Measurements from ENCODE around the gene NYNRIN.

NYNRIN gene

GRCh38 chr14:24458736-24459135 lies 59.9 kb downstream of the NYNRIN start:
- H3K27me3 ChIP-seq (ENCODE audit: low read depth, low read length): no peaks in the 10 kb centered on the region
- H3K27ac ChIP-seq (ENCODE audit: low read length): no peak overlapping the region

GRCh38 chr14:24459331-24459730 lies 60.5 kb downstream of the NYNRIN start:
- Histone ChIP-seq H3K27ac (ENCODE audit: low read length) (no peak overlapping the region), H3K9me3 (ENCODE audit: control insufficient read depth in 1 of 2, low read length in 2 of 2) (no peaks in the 10 kb centered on the region), H3K27me3 (ENCODE audit: low read depth, low read length) (no peaks in the 10 kb centered on the region), H3K4me1 (ENCODE audit: control insufficient read depth in 1 of 2, insufficient read depth in 2 of 2, low read length in 2 of 2) (no peaks in the 10 kb centered on the region), H3K4me3 (ENCODE audit: low read depth in 1 of 2, low read length in 2 of 2) (no peak overlapping the region), H3K36me3 (ENCODE audit: control insufficient read depth in 1 of 2, insufficient read depth in 2 of 2, low read length in 2 of 2) (peaks cover 0 to 4% of the 10 kb centered on the region in 2 donors)

More at GRCh38 chr14:24458736-24459135, 59.9 kb downstream of the NYNRIN start:
- H3K4me3 ChIP-seq (ENCODE audit: low read depth in 1 of 2, low read length in 2 of 2): no peak overlapping the region
- H3K36me3 ChIP-seq (ENCODE audit: control insufficient read depth in 1 of 2, insufficient read depth in 2 of 2, low read length in 2 of 2): peaks cover 0 to 4% of the 10 kb centered on the region in 2 donors
- H3K9me3 ChIP-seq (ENCODE audit: control insufficient read depth in 1 of 2, low read length in 2 of 2): no peaks in the 10 kb centered on the region
- H3K4me1 ChIP-seq (ENCODE audit: control insufficient read depth in 1 of 2, insufficient read depth in 2 of 2, low read length in 2 of 2): no peaks in the 10 kb centered on the region

GRCh38 chr14:24461336-24461735 lies 62.5 kb downstream of the NYNRIN start:
- no peaks in the 10 kb centered on the region for H3K27me3 ChIP-seq (ENCODE audit: low read depth, low read length)
- H3K36me3 ChIP-seq (ENCODE audit: control insufficient read depth in 1 of 2, insufficient read depth in 2 of 2, low read length in 2 of 2): peaks cover 0 to 3% of the 10 kb centered on the region in 2 donors
- no peak overlapping the region for H3K27ac ChIP-seq (ENCODE audit: low read length)
- H3K4me3 ChIP-seq (ENCODE audit: low read depth in 1 of 2, low read length in 2 of 2): no peak overlapping the region
- H3K9me3 ChIP-seq (ENCODE audit: control insufficient read depth in 1 of 2, low read length in 2 of 2): no peaks in the 10 kb centered on the region
- no peaks in the 10 kb centered on the region for H3K4me1 ChIP-seq (ENCODE audit: control insufficient read depth in 1 of 2, insufficient read depth in 2 of 2, low read length in 2 of 2)

DNA sequence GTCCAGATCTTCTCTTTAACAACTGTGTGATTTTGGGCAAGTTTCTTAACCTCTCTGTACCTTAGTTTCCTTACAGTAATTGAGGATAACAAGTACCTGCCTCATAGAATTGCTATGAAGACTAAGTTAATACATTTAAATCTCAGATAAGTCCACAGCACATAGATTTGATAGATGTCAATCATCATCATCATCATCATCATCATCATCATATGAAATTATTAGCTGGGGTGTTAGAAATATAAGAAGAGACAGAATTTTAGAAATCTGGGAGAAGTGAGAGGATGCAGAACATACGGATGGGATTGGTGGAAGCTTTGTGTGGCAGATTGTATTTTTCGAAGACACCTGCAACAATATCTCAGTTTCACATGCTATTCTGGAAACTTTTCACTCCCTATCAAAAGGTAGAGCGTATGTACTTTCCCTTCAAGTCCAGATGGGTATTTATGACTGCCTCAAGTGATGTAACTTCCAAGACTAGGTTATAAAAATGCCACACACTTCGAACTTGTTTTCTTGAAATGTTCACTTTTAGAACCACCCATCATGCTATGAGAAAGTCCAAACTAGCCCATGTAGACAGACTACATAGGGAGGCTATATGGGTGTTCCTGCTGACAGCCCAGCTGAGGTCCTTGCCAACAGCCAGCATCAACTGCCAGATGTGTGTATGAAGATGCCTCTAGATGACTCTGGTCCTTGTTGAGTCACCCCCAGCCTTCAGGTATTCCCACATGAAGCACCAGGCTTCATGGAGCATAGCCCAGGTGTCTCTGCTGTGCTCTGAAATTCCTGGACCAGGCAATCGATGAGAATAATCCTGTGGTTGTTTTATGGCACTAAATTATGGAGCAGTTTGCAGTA lies 64.4 kb downstream of the NYNRIN start:
- Histone ChIP-seq H3K36me3 (ENCODE audit: control insufficient read depth in 1 of 2, insufficient read depth in 2 of 2, low read length in 2 of 2) (no peaks in the 10 kb centered on the region), H3K9me3 (ENCODE audit: control insufficient read depth in 1 of 2, low read length in 2 of 2) (no peaks in the 10 kb centered on the region), H3K4me3 (ENCODE audit: low read depth in 1 of 2, low read length in 2 of 2) (no peak overlapping the region), H3K27me3 (ENCODE audit: low read depth, low read length) (no peaks in the 10 kb centered on the region), H3K27ac (ENCODE audit: low read length) (no peak overlapping the region), H3K4me1 (ENCODE audit: control insufficient read depth in 1 of 2, insufficient read depth in 2 of 2, low read length in 2 of 2) (no peaks in the 10 kb centered on the region)

DNA sequence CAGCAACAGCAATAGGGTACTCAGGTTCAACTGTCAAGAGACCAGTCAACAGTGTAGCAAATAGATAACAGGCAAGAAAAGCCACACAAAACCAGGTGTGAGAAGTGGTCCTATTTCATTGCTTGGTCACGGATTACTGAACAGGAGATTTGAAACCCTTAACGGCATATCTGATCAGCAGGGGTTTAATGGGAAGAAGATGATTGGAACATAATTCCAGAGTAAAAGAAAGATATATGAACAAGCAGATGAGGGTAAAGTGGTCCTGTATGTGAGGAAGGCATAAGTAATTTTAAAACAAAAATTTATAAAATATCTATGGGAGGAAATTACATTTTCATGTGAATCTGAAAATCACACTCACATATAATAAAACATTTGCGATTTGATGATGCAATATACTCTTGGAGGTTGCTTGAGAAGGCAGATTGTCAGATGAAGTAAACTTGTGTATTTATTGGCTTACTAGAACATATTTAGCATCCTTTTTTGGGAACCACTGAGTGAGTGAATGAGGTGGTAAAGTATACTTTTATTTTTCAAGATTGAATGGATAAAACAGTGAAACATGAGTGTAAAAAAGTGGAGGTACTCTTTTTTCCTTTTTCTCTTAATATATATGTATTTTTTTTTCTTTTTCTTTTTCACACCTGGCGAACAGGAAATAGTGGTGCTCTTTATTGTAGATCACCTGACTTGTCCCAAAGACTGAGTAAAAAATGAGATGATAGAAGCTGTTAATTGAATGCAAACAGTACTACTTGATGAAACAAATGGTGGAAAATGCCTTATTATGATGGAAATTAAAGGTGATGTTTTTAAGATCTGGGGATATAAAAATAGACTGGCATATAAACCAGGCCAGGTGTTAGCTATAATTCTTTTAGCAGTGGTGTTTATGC lies 65.3 kb downstream of the NYNRIN start:
- Histone ChIP-seq H3K27me3 (ENCODE audit: low read depth, low read length) (no peaks in the 10 kb centered on the region), H3K27ac (ENCODE audit: low read length) (no peak overlapping the region), H3K36me3 (ENCODE audit: control insufficient read depth in 1 of 2, insufficient read depth in 2 of 2, low read length in 2 of 2) (no peaks in the 10 kb centered on the region), H3K4me3 (ENCODE audit: low read depth in 1 of 2, low read length in 2 of 2) (no peak overlapping the region), H3K4me1 (ENCODE audit: control insufficient read depth in 1 of 2, insufficient read depth in 2 of 2, low read length in 2 of 2) (no peaks in the 10 kb centered on the region), H3K9me3 (ENCODE audit: control insufficient read depth in 1 of 2, low read length in 2 of 2) (no peaks in the 10 kb centered on the region)

- Histone ChIP-seq H3K27ac (ENCODE audit: low read length) (no peak overlapping the region), H3K4me3 (ENCODE audit: low read depth in 1 of 2, low read length in 2 of 2) (no peak overlapping the region), H3K36me3 (ENCODE audit: control insufficient read depth in 1 of 2, insufficient read depth in 2 of 2, low read length in 2 of 2) (no peaks in the 10 kb centered on the region), H3K4me1 (ENCODE audit: control insufficient read depth in 1 of 2, insufficient read depth in 2 of 2, low read length in 2 of 2) (no peaks in the 10 kb centered on the region), H3K9me3 (ENCODE audit: control insufficient read depth in 1 of 2, low read length in 2 of 2) (no peaks in the 10 kb centered on the region), H3K27me3 (ENCODE audit: low read depth, low read length) (no peaks in the 10 kb centered on the region)
Observed at GRCh38 chr14:24465368-24465767, 66.6 kb downstream of the NYNRIN start.

DNA sequence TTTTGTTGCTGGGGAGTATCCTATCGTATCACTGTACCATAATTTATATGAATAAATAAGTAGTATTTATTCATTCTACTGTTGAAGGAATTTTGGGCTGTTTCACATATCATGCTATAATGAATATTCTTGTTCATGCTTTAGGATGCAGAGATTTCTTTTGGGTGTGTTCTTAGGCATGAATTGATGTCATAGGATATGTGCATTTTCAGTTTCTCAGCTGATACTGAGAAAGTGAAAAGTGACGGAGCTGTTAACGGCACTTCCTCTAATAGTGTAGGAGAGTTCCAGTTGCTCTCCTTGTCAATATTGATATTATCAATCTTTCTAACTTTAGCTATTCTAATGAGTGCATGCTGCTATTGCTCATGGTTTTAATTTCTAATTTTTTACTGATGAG lies 67.0 kb downstream of the NYNRIN start:
- H3K4me1 ChIP-seq (ENCODE audit: control insufficient read depth in 1 of 2, insufficient read depth in 2 of 2, low read length in 2 of 2): no peaks in the 10 kb centered on the region
- no peaks in the 10 kb centered on the region for H3K36me3 ChIP-seq (ENCODE audit: control insufficient read depth in 1 of 2, insufficient read depth in 2 of 2, low read length in 2 of 2)
- no peak overlapping the region for H3K27ac ChIP-seq (ENCODE audit: low read length)
- H3K27me3 ChIP-seq (ENCODE audit: low read depth, low read length): no peaks in the 10 kb centered on the region
- no peak overlapping the region for H3K4me3 ChIP-seq (ENCODE audit: low read depth in 1 of 2, low read length in 2 of 2)
- H3K9me3 ChIP-seq (ENCODE audit: control insufficient read depth in 1 of 2, low read length in 2 of 2): no peaks in the 10 kb centered on the region
